Caco-2 (cell line): ENCODE measurements around the gene UBE2V1. TPM values are rescaled to one million over a fixed set of nuclear protein-coding genes. Genes with fewer than 3 reads are reported as not detected.
A peak's percentile ranks its signal among the peaks of the same experiment; 100 is the strongest.

ENCODE experiments used
- BruUV-seq: library from RNA; stranded (reverse); fragments of 400-500 nt; replicated peaks from 2 replicates; lab custom pipeline; 2021; lab: Mats Ljungman, UMichigan
- CTCF ChIA-PET: fragments of 300-600 bp; sonication (Branson Sonifier 250); formaldehyde crosslinking; loops from one replicate; lab custom pipeline; 2022; ENCODE audit warnings: antibody characterized with exemption; lab: Charles Lee
- POLR2A ChIA-PET: fragments of 300-600 bp; sonication (Branson Sonifier 250); formaldehyde crosslinking; loops from one replicate; lab custom pipeline; 2022; ENCODE audit warnings: antibody characterized with exemption; lab: Charles Lee
- DNase-seq, 2 experiments: peaks; one replicate each; pipeline versions ENCODE4 v3.0.0 to v3.0.0-alpha.2; 2020 to 2022
- H3K27me3 ChIP-seq: replicated peaks from 2 replicates; pipeline ENCODE4 v1.6.0; 2011; ENCODE audit warnings: low read length; ENCODE audit not compliant: control insufficient read depth, insufficient read depth
- H3K36me3 ChIP-seq: 2 replicates; pipeline ENCODE4 v1.5.1; 2011; ENCODE audit warnings: low read length; ENCODE audit not compliant: control insufficient read depth, insufficient read depth
- H3K4me1 ChIP-seq: fragments of 250-450 bp; sonication (Bioruptor Pico); 2 replicates; pipeline ENCODE4 v1.5.1; 2020; ENCODE audit warnings: mild to moderate bottlenecking
- H3K4me3 ChIP-seq: 2 replicates; pipeline ENCODE4 v1.5.1; 2011; ENCODE audit warnings: low read depth, mild to moderate bottlenecking, control low read depth, low read length
- H3K9me3 ChIP-seq: fragments of 250-450 bp; sonication (Bioruptor Pico); 2 replicates; pipeline ENCODE4 v1.5.1; 2020; ENCODE audit warnings: mild to moderate bottlenecking, moderate library complexity
- H3K27ac Mint-ChIP-seq: one replicate; pipeline ENCODE4 v1.8.0; 2022; ENCODE audit warnings: mixed read lengths; ENCODE audit not compliant: unreplicated experiment
- H3K27me3 Mint-ChIP-seq: one replicate; pipeline ENCODE4 v1.8.0; 2022; ENCODE audit warnings: mixed read lengths; ENCODE audit not compliant: insufficient read depth, unreplicated experiment
- H3K36me3 Mint-ChIP-seq: one replicate; pipeline ENCODE4 v1.8.0; 2022; ENCODE audit warnings: mild to moderate bottlenecking, mixed read lengths; ENCODE audit not compliant: insufficient read depth, unreplicated experiment
- H3K4me1 Mint-ChIP-seq: one replicate; pipeline ENCODE4 v1.8.0; 2022; ENCODE audit warnings: low read depth, mixed read lengths; ENCODE audit not compliant: unreplicated experiment
- H3K4me3 Mint-ChIP-seq: one replicate; pipeline ENCODE4 v1.8.0; 2022; ENCODE audit warnings: mild to moderate bottlenecking, moderate library complexity, mixed read lengths; ENCODE audit not compliant: unreplicated experiment
- H3K9me3 Mint-ChIP-seq: one replicate; pipeline ENCODE4 v1.8.0; 2022; ENCODE audit warnings: mixed read lengths; ENCODE audit not compliant: unreplicated experiment
- intact Hi-C: fragments of 100-400 bp; cut with micrococcal nuclease; formaldehyde crosslinking; loops from one replicate; pipeline ENCODE4 v1.10.0; 2022; ENCODE audit not compliant: unreplicated experiment
- total RNA-seq: library from RNA; stranded (reverse); gene quantifications from 2 replicates; pipeline ENCODE4 v1.2.3, GENCODE V29; 2022
- TF ChIP-seq, protein P1 (sequence below), 2 experiments: fragments of 200-600 bp in 1 of 2; IDR thresholded peaks; 1 replicate in 1 of 2; 2 replicates in 1 of 2; pipeline versions ENCODE4 v1.5.1 to v1.8.0; 2011 to 2022; ENCODE audit warnings: antibody characterized with exemption in 1 of 2, control low read depth in 1 of 2, inconsistent platforms in 1 of 2, low read depth in 1 of 2, low read length in 1 of 2, mild to moderate bottlenecking in 1 of 2, moderate library complexity in 1 of 2; ENCODE audit not compliant: insufficient read depth in 1 of 2, severe bottlenecking in 1 of 2, unreplicated experiment in 1 of 2

Gene UBE2V1
- total RNA-seq, 1 experiment from 2014 or later, result 485 TPM

GRCh38 chr20:50036703-50037102, 76.2 kb downstream of the UBE2V1 start:
- TF ChIP-seq, protein P1, sequence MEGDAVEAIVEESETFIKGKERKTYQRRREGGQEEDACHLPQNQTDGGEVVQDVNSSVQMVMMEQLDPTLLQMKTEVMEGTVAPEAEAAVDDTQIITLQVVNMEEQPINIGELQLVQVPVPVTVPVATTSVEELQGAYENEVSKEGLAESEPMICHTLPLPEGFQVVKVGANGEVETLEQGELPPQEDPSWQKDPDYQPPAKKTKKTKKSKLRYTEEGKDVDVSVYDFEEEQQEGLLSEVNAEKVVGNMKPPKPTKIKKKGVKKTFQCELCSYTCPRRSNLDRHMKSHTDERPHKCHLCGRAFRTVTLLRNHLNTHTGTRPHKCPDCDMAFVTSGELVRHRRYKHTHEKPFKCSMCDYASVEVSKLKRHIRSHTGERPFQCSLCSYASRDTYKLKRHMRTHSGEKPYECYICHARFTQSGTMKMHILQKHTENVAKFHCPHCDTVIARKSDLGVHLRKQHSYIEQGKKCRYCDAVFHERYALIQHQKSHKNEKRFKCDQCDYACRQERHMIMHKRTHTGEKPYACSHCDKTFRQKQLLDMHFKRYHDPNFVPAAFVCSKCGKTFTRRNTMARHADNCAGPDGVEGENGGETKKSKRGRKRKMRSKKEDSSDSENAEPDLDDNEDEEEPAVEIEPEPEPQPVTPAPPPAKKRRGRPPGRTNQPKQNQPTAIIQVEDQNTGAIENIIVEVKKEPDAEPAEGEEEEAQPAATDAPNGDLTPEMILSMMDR (IDR thresholded peaks at IDR 0.05; ENCODE audit: insufficient read depth in 1 of 2, low read depth in 1 of 2, low read length in 1 of 2, severe bottlenecking in 1 of 2, unreplicated experiment in 1 of 2), result no peak
- POLR2A ChIA-PET, result interaction anchor here (1.1 kb wide), 1 partner anchor 53 kb away, joined by 4 read pairs; the partner anchor contains the start of gene SNAI1
- Mint-ChIP-seq H3K9me3 (no peaks in the 10 kb centered on the region), H3K4me3 (no peak overlapping the region), H3K27me3 (no peaks in the 10 kb centered on the region), H3K36me3 (no peaks in the 10 kb centered on the region), H3K27ac (no peak overlapping the region), H3K4me1 (peaks cover 41% of the 10 kb centered on the region)
- intact Hi-C loops, result no loop called here
- Histone ChIP-seq H3K9me3 (no peaks in the 10 kb centered on the region), H3K4me1 (peaks cover 67% of the 10 kb centered on the region), H3K27me3 (no peaks in the 10 kb centered on the region), H3K36me3 (no peaks in the 10 kb centered on the region), H3K4me3 (no peak overlapping the region)
- no TSS peak for BruUV-seq
- CTCF ChIA-PET, result interaction anchor here (0.9 to 4.3 kb wide), 3 partner anchors 24 to 58 kb away, joined by 3 to 30 read pairs (median 20); no protein-coding TSS in a partner anchor
- no peak for DNase-seq

DNA sequence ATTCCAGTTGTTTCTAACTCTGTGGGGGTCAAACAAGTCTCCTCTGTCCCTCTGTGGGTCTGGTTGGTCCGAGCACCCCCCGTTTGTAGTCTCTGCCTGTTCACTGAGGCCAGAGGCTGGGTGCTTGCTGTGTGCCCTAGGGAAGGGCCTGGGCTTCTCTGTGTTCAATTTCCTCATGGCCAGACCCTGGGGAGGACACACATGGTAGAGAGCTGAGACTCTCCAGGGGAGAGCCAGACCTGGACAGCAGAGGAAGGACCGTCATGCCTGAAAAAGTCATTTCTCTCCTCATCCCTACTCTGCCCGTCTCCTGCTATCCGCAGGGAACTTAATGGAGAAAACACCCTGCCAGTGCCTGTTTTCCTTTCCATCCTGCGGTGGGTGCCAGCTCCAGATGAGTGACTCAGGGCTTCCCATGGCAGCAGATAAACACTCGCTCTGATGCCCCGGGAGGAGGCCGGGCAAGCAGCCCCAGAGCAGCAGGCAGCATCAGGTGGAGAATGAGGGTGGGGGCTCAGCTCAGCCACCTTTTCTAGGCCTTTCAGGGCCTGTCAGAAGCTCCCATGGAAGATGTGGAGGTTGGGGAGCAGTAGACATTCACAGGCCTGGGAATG, 78.3 kb downstream of the UBE2V1 start:
- TF ChIP-seq, protein P1 (IDR thresholded peaks at IDR 0.05; ENCODE audit: insufficient read depth in 1 of 2, low read depth in 1 of 2, low read length in 1 of 2, severe bottlenecking in 1 of 2, unreplicated experiment in 1 of 2), result no peak
- Mint-ChIP-seq H3K9me3 (no peaks in the 10 kb centered on the region), H3K27ac (peak overlapping the region; percentile 92), H3K36me3 (no peaks in the 10 kb centered on the region), H3K4me3 (no peak overlapping the region), H3K27me3 (no peaks in the 10 kb centered on the region), H3K4me1 (peaks cover 52% of the 10 kb centered on the region)
- intact Hi-C loops, result no loop called here
- no peak for DNase-seq
- CTCF ChIA-PET, result interaction anchor here (0.5 to 1.0 kb wide), 7 partner anchors 17 to 503 kb away, joined by 3 to 5 read pairs (median 4); no protein-coding TSS in a partner anchor
- no peaks in the 10 kb centered on the region for H3K27me3 ChIP-seq
- peaks cover 73% of the 10 kb centered on the region for H3K4me1 ChIP-seq
- H3K36me3 ChIP-seq, result no peaks in the 10 kb centered on the region
- POLR2A ChIA-PET, result no interaction called here
- BruUV-seq, result TSS peak; percentile 76
- no peaks in the 10 kb centered on the region for H3K9me3 ChIP-seq
- no peak overlapping the region for H3K4me3 ChIP-seq

GRCh38 chr20:50032955-50033666, 79.8 kb downstream of the UBE2V1 start:
- Histone ChIP-seq H3K36me3 (no peaks in the 10 kb centered on the region), H3K4me3 (no peak overlapping the region), H3K27me3 (no peaks in the 10 kb centered on the region), H3K9me3 (no peaks in the 10 kb centered on the region), H3K4me1 (peaks cover 68% of the 10 kb centered on the region)
- Mint-ChIP-seq H3K9me3 (no peaks in the 10 kb centered on the region), H3K27me3 (no peaks in the 10 kb centered on the region), H3K27ac (peak overlapping the region; percentile 92), H3K4me3 (no peak overlapping the region), H3K36me3 (no peaks in the 10 kb centered on the region), H3K4me1 (peaks cover 50% of the 10 kb centered on the region)
- TF ChIP-seq, protein P1 (IDR thresholded peaks at IDR 0.05; ENCODE audit: insufficient read depth in 1 of 2, low read depth in 1 of 2, low read length in 1 of 2, severe bottlenecking in 1 of 2, unreplicated experiment in 1 of 2), result no peak
- ChIA-PET POLR2A (no interaction called here), CTCF (interaction anchor here (1.1 kb wide), 1 partner anchor 54 kb away, joined by 5 read pairs; no protein-coding TSS in a partner anchor)
- BruUV-seq, result no TSS peak
- intact Hi-C loops, result no loop called here
- no peak for DNase-seq
